Endothelial cell (in vitro differentiated cells): ENCODE data around the gene NKAPL. TPM values are rescaled to one million over a fixed set of nuclear protein-coding genes. Genes with fewer than 3 reads are reported as not detected.
A peak's percentile ranks its signal among the peaks of the same experiment; 100 is the strongest.

Source experiments
- DNase-seq: peaks from one replicate; pipeline ENCODE4 v3.0.0; 2021; ENCODE audit warnings: low spot score
- H3K27ac Mint-ChIP-seq: one replicate; pipeline ENCODE4 v1.8.0; 2021; ENCODE audit warnings: mixed read lengths, inconsistent platforms; ENCODE audit not compliant: unreplicated experiment
- H3K27me3 Mint-ChIP-seq: one replicate; pipeline ENCODE4 v1.8.0; 2021; ENCODE audit warnings: mild to moderate bottlenecking, moderate library complexity, mixed read lengths, inconsistent platforms; ENCODE audit not compliant: unreplicated experiment
- H3K36me3 Mint-ChIP-seq: one replicate; pipeline ENCODE4 v1.8.0; 2021; ENCODE audit warnings: mild to moderate bottlenecking, low read depth, mixed read lengths, inconsistent platforms; ENCODE audit not compliant: unreplicated experiment
- H3K4me1 Mint-ChIP-seq: one replicate; pipeline ENCODE4 v1.8.0; 2021; ENCODE audit warnings: mild to moderate bottlenecking, mixed read lengths, inconsistent platforms; ENCODE audit not compliant: unreplicated experiment
- H3K4me3 Mint-ChIP-seq: one replicate; pipeline ENCODE4 v1.8.0; 2021; ENCODE audit warnings: mild to moderate bottlenecking, mixed read lengths, inconsistent platforms; ENCODE audit not compliant: unreplicated experiment
- H3K9me3 Mint-ChIP-seq: one replicate; pipeline ENCODE4 v1.8.0; 2021; ENCODE audit warnings: mixed read lengths, inconsistent platforms; ENCODE audit not compliant: unreplicated experiment
- total RNA-seq: library from RNA; stranded (reverse); fragmentation: NEBNext Ultra II Directional; extraction: Animal tissue kit (Norgen Biotek cat#: 25700); gene quantifications from one replicate; pipeline ENCODE4 v1.2.1, GENCODE V29; 2021; ENCODE audit not compliant: unreplicated experiment
- TF ChIP-seq, protein P1 (sequence below): fragments of 200-600 bp; sonication (generic); IDR thresholded peaks from one replicate; pipeline ENCODE4 v1.5.0; 2021; ENCODE audit warnings: antibody characterized with exemption; ENCODE audit not compliant: unreplicated experiment

NKAPL gene
- total RNA-seq, 1 donor from 2014 or later = 0.44 TPM

DNA sequence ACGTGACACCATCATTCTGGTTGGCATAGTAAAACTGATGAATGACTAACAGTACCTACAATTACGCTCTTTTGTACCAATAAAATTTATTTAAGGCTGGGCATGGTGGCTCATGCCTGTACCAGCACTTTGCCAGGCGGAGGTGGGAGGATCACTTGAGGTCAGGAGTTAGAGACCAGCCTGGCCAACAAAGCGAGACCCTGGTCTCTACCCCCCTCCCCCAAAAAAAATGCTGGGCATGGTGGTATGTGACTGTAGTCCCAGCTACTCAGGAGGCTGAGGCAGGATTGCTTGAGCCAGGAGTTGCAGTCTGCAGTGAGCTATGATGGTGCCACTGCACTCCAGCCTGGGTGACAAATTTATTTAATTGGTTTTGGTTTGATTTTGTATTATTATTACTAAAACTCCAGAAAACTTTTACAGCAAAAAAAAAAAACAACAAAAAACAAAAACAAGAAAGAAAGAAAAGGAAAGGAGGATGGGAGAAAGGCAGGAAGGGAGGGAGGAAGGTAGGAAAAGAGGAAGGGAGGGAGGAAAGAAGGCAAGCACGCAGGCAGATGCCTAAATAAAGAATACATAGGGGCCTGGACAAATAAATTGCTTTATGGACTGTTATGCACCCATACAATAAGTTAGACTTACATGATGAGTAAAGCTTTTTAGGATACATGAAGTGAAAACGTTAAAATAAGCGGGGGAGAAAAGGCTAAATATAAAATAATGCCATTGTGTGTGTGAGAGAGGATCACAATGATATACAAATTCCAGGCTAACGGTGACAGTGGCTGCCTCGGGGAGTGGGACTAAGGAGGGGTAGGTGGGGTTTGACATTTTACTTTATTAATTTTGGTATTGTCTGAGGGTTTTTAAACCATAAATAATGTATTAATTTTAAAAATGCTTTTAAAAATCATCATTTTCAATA lies 34.7 kb upstream of the NKAPL start:
- peak overlapping the region; percentile 97 for H3K27ac Mint-ChIP-seq
- H3K4me3 Mint-ChIP-seq = peak overlapping the region; percentile 90
- H3K36me3 Mint-ChIP-seq = peaks cover 12% of the 10 kb centered on the region
- H3K27me3 Mint-ChIP-seq = peaks cover 6% of the 10 kb centered on the region
- DNase-seq = no peak
- TF ChIP-seq, protein P1, sequence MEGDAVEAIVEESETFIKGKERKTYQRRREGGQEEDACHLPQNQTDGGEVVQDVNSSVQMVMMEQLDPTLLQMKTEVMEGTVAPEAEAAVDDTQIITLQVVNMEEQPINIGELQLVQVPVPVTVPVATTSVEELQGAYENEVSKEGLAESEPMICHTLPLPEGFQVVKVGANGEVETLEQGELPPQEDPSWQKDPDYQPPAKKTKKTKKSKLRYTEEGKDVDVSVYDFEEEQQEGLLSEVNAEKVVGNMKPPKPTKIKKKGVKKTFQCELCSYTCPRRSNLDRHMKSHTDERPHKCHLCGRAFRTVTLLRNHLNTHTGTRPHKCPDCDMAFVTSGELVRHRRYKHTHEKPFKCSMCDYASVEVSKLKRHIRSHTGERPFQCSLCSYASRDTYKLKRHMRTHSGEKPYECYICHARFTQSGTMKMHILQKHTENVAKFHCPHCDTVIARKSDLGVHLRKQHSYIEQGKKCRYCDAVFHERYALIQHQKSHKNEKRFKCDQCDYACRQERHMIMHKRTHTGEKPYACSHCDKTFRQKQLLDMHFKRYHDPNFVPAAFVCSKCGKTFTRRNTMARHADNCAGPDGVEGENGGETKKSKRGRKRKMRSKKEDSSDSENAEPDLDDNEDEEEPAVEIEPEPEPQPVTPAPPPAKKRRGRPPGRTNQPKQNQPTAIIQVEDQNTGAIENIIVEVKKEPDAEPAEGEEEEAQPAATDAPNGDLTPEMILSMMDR = no peak
- H3K4me1 Mint-ChIP-seq = peaks cover 32% of the 10 kb centered on the region
- H3K9me3 Mint-ChIP-seq = no peaks in the 10 kb centered on the region

DNA sequence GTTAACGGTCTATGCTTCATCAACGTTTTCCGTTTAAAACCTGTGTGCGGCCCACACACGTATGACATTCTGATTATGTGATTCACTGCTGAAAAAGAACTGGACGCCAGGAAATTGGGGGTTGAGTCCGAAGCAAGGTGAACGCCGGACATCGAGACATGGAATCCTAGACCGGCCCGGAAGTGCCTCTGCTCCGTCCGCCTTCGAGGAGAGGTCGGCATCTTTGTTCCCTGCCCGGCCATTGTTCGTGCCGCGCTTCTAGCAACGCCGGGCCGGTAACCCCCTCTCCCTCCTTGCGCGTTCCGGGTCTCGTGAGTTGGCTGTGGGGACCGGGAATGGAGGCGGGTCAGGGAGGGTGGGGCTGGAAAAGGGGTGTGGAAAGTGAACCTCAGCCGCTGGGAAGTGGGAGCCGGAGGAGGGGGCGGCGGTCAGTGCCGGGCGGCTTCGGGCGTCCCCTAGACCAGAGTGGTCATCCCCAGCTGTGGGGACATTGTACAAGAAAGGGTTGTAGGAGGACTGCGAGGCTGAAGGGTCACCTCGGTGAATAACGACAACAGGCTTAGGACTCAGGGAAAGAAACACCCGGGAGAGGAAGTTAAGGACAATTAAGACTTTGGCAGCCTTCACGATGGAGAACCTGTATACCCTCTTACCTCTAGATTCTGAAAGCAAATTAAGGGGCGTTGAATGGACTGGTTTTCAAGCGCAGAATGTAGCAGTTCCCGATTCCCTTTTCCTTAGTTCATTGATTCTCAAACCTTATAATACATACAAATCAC lies 33.9 kb upstream of the NKAPL start, which contains the start of gene ZSCAN9:
Gene ZSCAN9 (plus strand): TSS at position 220 of the 779 bp plus-strand sequence. CDS start 1,810 bp downstream, outside the sequence.
- peak; percentile 84 for DNase-seq
- TF ChIP-seq, protein P1 = no peak
- Mint-ChIP-seq H3K4me3 (peak within 1 kb of the TSS; percentile 90), H3K4me1 (peaks cover 28% of the 10 kb centered on the region), H3K27me3 (peaks cover 6% of the 10 kb centered on the region), H3K9me3 (no peaks in the 10 kb centered on the region), H3K36me3 (peaks cover 12% of the 10 kb centered on the region), H3K27ac (peak within 1 kb of the TSS; percentile 97)

DNA sequence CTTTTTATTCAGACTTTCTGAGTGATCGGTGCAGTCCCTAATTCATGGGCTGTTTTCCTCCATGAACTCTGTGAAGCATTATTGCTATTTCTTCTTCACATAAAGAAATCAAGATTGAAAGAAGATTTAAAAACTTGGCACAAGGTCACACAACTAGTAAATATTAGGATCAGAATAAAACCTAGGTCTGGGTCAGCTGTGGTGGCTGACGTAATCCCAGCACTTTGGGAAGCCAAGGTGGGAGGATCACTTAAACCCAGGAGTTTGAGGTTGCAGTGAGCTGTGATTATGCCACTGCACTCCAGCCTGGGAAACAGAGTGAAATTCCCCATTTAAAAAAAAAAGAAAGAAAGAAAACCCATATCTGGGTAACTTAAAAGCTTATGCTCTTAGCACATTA lies 32.6 kb upstream of the NKAPL start:
- Mint-ChIP-seq H3K9me3 (no peaks in the 10 kb centered on the region), H3K36me3 (peaks cover 12% of the 10 kb centered on the region), H3K27ac (no peak overlapping the region), H3K4me3 (peak overlapping the region; percentile 90), H3K27me3 (peaks cover 6% of the 10 kb centered on the region), H3K4me1 (peaks cover 20% of the 10 kb centered on the region)
- TF ChIP-seq, protein P1 = no peak
- DNase-seq = no peak

DNA sequence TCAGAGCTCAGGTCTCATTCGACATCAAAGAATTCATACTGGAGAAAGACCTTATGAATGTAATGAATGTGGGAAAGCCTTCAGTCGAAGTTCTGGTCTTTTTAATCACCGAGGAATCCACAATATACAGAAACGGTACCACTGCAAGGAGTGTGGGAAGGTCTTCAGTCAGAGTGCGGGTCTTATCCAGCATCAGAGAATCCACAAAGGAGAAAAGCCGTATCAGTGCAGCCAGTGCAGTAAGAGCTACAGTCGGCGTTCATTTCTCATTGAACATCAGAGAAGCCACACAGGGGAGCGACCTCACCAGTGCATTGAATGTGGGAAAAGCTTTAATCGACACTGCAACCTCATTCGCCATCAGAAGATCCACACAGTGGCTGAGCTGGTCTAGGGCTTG lies 26.3 kb upstream of the NKAPL start:
- no peak for DNase-seq
- no peak overlapping the region for H3K4me3 Mint-ChIP-seq
- peaks cover 1% of the 10 kb centered on the region for H3K27me3 Mint-ChIP-seq
- H3K36me3 Mint-ChIP-seq = peaks cover 34% of the 10 kb centered on the region
- TF ChIP-seq, protein P1 = no peak
- no peak overlapping the region for H3K27ac Mint-ChIP-seq
- H3K4me1 Mint-ChIP-seq = no peaks in the 10 kb centered on the region
- no peaks in the 10 kb centered on the region for H3K9me3 Mint-ChIP-seq
